Lower lobe of right lung (tissue), 2 donors: ENCODE data around the gene MAP2K6. TPM values are rescaled to one million over a fixed set of nuclear protein-coding genes. Genes with fewer than 3 reads are reported as not detected.

Experiments used
- ATAC-seq, 2 donors: fragments of 200-7000 bp; cut with Tn5 transposase; one replicate each; pipeline ENCODE4 v1.9.1; 2020 to 2022; ENCODE audit warnings: mild to moderate bottlenecking in 2 of 2, moderate library complexity in 2 of 2
- DNase-seq: peaks from one replicate; pipeline ENCODE4 v3.0.0-alpha.2; 2020
- H3K27ac ChIP-seq: fragments of 200-600 bp; one replicate; pipeline ENCODE4 v1.8.0; 2022
- H3K27me3 ChIP-seq: fragments of 200-600 bp; one replicate; pipeline ENCODE4 v1.8.0; 2022; ENCODE audit warnings: low read depth
- H3K36me3 ChIP-seq: fragments of 200-600 bp; one replicate; pipeline ENCODE4 v1.8.0; 2022; ENCODE audit warnings: mild to moderate bottlenecking
- H3K4me1 ChIP-seq: fragments of 200-600 bp; one replicate; pipeline ENCODE4 v1.8.0; 2022
- H3K4me3 ChIP-seq: fragments of 200-600 bp; one replicate; pipeline ENCODE4 v1.8.0; 2022; ENCODE audit warnings: mild to moderate bottlenecking
- H3K9me3 ChIP-seq: fragments of 200-600 bp; one replicate; pipeline ENCODE4 v1.8.0; 2022
- intact Hi-C: fragments of 100-400 bp; cut with DNase I; formaldehyde crosslinking; loops from one replicate; pipeline ENCODE4 v1.11.0; 2022
- total RNA-seq: library from RNA; stranded (reverse); fragmentation: NEBNext Ultra II Directional; extraction: Animal tissue kit (Norgen Biotek cat#: 25700); gene quantifications from one replicate; pipeline ENCODE4 v1.2.1, GENCODE V29; 2021
- TF ChIP-seq, protein P1 (sequence below): fragments of 200-600 bp; IDR thresholded peaks from one replicate; pipeline ENCODE4 v1.8.0; 2022; ENCODE audit warnings: antibody characterized with exemption, mild to moderate bottlenecking
- donor health status: DM: no; HTN: yes; CAD: no; lungs with severe emphysema.

The MAP2K6 gene
- total RNA-seq, 1 donor from 2014 or later = 6.3 TPM

DNA sequence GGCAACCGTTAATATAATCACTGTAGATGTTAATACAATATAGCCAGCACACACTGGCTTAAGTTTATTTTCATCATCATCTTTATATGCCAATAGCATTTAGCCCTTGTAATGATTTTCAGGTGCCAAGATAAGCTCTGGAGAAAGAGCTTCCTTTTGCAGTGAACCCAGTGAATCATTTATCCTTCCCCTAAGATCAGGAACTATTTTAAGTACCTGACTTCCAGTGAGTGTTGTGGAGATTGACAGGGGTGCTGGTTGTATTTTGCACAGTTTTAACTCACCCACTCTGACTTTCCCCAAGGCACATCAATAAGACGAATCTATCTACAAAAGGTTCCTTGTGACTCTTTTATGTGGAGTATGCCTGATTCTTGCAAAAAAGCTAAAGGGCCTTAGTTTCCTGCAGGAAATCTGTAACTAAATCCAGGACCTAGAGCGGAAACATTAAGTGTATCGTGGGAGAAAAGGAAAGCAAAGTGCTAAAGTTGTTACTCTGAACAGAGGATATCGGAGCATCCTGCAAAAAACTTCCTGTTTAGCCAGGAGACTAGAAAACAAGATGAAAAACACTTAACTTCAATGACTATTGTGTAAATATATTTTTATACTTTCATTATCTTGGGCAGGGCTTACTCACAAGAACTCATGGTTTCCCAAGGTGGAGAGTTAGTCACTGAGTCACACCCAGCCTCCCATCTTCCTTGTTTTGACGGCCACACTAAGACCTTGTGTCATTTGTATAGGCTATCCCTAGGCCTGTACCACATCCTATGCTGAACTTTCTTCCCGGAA, 183.6 kb downstream of the MAP2K6 start:
- H3K27me3 ChIP-seq = no peaks in the 10 kb centered on the region
- TF ChIP-seq, protein P1, sequence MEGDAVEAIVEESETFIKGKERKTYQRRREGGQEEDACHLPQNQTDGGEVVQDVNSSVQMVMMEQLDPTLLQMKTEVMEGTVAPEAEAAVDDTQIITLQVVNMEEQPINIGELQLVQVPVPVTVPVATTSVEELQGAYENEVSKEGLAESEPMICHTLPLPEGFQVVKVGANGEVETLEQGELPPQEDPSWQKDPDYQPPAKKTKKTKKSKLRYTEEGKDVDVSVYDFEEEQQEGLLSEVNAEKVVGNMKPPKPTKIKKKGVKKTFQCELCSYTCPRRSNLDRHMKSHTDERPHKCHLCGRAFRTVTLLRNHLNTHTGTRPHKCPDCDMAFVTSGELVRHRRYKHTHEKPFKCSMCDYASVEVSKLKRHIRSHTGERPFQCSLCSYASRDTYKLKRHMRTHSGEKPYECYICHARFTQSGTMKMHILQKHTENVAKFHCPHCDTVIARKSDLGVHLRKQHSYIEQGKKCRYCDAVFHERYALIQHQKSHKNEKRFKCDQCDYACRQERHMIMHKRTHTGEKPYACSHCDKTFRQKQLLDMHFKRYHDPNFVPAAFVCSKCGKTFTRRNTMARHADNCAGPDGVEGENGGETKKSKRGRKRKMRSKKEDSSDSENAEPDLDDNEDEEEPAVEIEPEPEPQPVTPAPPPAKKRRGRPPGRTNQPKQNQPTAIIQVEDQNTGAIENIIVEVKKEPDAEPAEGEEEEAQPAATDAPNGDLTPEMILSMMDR = no peak
- no peaks in the 10 kb centered on the region for H3K4me1 ChIP-seq
- H3K27ac ChIP-seq = no peak overlapping the region
- DNase-seq = no peak
- no peaks in the 10 kb centered on the region for H3K36me3 ChIP-seq
- ATAC-seq = no peak
- H3K9me3 ChIP-seq = no peaks in the 10 kb centered on the region
- intact Hi-C loops = no loop called here
- no peak overlapping the region for H3K4me3 ChIP-seq

- intact Hi-C loops = no loop called here
- TF ChIP-seq, protein P1 = no peak
- Histone ChIP-seq H3K27ac (no peak overlapping the region), H3K4me3 (no peak overlapping the region), H3K4me1 (peaks cover 9% of the 10 kb centered on the region), H3K9me3 (no peaks in the 10 kb centered on the region), H3K27me3 (no peaks in the 10 kb centered on the region), H3K36me3 (no peaks in the 10 kb centered on the region)
- DNase-seq = no peak
- ATAC-seq = no peak
Observed at GRCh38 chr17:69602972-69603371, 188.5 kb downstream of the MAP2K6 start.

Other genes with a start within 250 kb of the MAP2K6 start
- 9.8 TPM for gene ABCA10, start 185.9 kb upstream of the MAP2K6 start, total RNA-seq
- 20.5 TPM for gene ABCA5, start 87.6 kb upstream of the MAP2K6 start, total RNA-seq